IMR-90 (cell line): ENCODE measurements around the gene COLEC12. TPM values are rescaled to one million over a fixed set of nuclear protein-coding genes. Genes with fewer than 3 reads are reported as not detected.

Experiments
- ATAC-seq: fragments of 200-7000 bp; cut with Tn5 transposase; 2 replicates; pipeline ENCODE4 v1.9.1; 2020; ENCODE audit warnings: low read depth, mild to moderate bottlenecking, moderate library complexity
- BruUV-seq: library from RNA; stranded (reverse); fragments of 400-500 nt; replicated peaks from 2 replicates; lab custom pipeline; 2021; lab: Mats Ljungman, UMichigan
- CTCF ChIA-PET: fragments of 300-600 bp; formaldehyde crosslinking; extraction: SDS; loops from one replicate; lab custom pipeline; 2021; ENCODE audit warnings: antibody characterized with exemption; lab: Yijun Ruan, JAX
- POLR2A ChIA-PET: fragments of 300-600 bp; sonication (Branson Sonifier 250); formaldehyde crosslinking; loops from one replicate; lab custom pipeline; 2022; ENCODE audit warnings: antibody characterized with exemption; ENCODE audit not compliant: unreplicated experiment; lab: Charles Lee
- DNase-seq: peaks from one replicate; pipeline ENCODE4 v3.0.0; 2013
- H2AFZ ChIP-seq: replicated peaks from 2 replicates; pipeline ENCODE3; 2013; ENCODE audit warnings: low read length, mild to moderate bottlenecking; ENCODE audit not compliant: poor library complexity
- H2AK5ac ChIP-seq: 2 replicates; pipeline ENCODE4 v1.6.1; 2013; ENCODE audit warnings: low read depth, low read length, inconsistent platforms
- H2AK9ac ChIP-seq: replicated peaks from 2 replicates; pipeline ENCODE3; 2013; ENCODE audit warnings: mild to moderate bottlenecking, low read depth, low read length, moderate library complexity; ENCODE audit not compliant: poor library complexity
- H2BK120ac ChIP-seq: 2 replicates; pipeline ENCODE4 v1.6.1; 2013; ENCODE audit warnings: low read depth, low read length, inconsistent platforms
- H2BK15ac ChIP-seq: 3 replicates; pipeline ENCODE4 v1.6.1; 2013; ENCODE audit warnings: low read depth, low read length, inconsistent platforms
- H2BK20ac ChIP-seq: 2 replicates; pipeline ENCODE4 v1.6.1; 2013; ENCODE audit warnings: low read depth, mild to moderate bottlenecking, inconsistent platforms, low read length, moderate library complexity
- H2BK5ac ChIP-seq: 2 replicates; pipeline ENCODE4 v1.6.1; 2013; ENCODE audit warnings: mild to moderate bottlenecking, low read depth, low read length, inconsistent platforms; ENCODE audit not compliant: poor library complexity, severe bottlenecking
- H3K14ac ChIP-seq: replicated peaks from 2 replicates; pipeline ENCODE4 v1.6.1; 2013; ENCODE audit warnings: low read depth, low read length, inconsistent platforms
- H3K18ac ChIP-seq: 2 replicates; pipeline ENCODE4 v1.6.1; 2013; ENCODE audit warnings: low read depth, low read length, control low read depth
- H3K23ac ChIP-seq: 2 replicates; pipeline ENCODE4 v1.6.1; 2013; ENCODE audit warnings: low read depth, low read length, inconsistent platforms
- H3K27ac ChIP-seq: 2 replicates; pipeline ENCODE4 v1.5.1; 2013; ENCODE audit warnings: mild to moderate bottlenecking, control low read depth, low read length; ENCODE audit not compliant: insufficient read depth
- H3K27me3 ChIP-seq: 2 replicates; pipeline ENCODE4 v1.6.1; 2013; ENCODE audit warnings: low read length; ENCODE audit not compliant: control insufficient read depth, insufficient read depth
- H3K36me3 ChIP-seq: 2 replicates; pipeline ENCODE4 v1.6.1; 2013; ENCODE audit warnings: low read length, mixed read lengths; ENCODE audit not compliant: control insufficient read depth, insufficient read depth
- H3K4ac ChIP-seq: 2 replicates; pipeline ENCODE4 v1.6.1; 2013; ENCODE audit warnings: low read depth, low read length, inconsistent platforms
- H3K4me1 ChIP-seq: 2 replicates; pipeline ENCODE4 v1.6.1; 2013; ENCODE audit warnings: low read length, mixed read lengths; ENCODE audit not compliant: control insufficient read depth, insufficient read depth
- H3K4me2 ChIP-seq: 2 replicates; pipeline ENCODE4 v1.6.1; 2013; ENCODE audit warnings: low read depth, mild to moderate bottlenecking, control low read depth, low read length, moderate library complexity
- H3K4me3 ChIP-seq: 2 replicates; pipeline ENCODE4 v1.5.1; 2013; ENCODE audit warnings: low read depth, mild to moderate bottlenecking, control low read depth, low read length, moderate library complexity; ENCODE audit not compliant: insufficient read depth
- H3K56ac ChIP-seq: 2 replicates; pipeline ENCODE4 v1.6.1; 2013; ENCODE audit warnings: low read length, inconsistent platforms; ENCODE audit not compliant: insufficient read depth; ENCODE audit errors: extremely low read depth
- H3K79me1 ChIP-seq, 2 experiments: 2 replicates each; pipeline ENCODE4 v1.6.1; 2013; ENCODE audit warnings: low read length in 2 of 2, inconsistent platforms in 1 of 2, low read depth in 1 of 2
- H3K9ac ChIP-seq: 2 replicates; pipeline ENCODE4 v1.6.1; 2013; ENCODE audit warnings: low read depth, low read length, control low read depth
- H3K9me1 ChIP-seq: 2 replicates; pipeline ENCODE4 v1.6.1; 2013; ENCODE audit warnings: low read length, inconsistent platforms; ENCODE audit not compliant: insufficient read depth
- H3K9me3 ChIP-seq: 2 replicates; pipeline ENCODE4 v1.6.1; 2013; ENCODE audit warnings: low read length; ENCODE audit not compliant: control insufficient read depth, insufficient read depth
- H4K20me1 ChIP-seq: 2 replicates; pipeline ENCODE4 v1.6.1; 2013; ENCODE audit warnings: low read length, inconsistent platforms; ENCODE audit not compliant: insufficient read depth
- H4K5ac ChIP-seq: 2 replicates; pipeline ENCODE4 v1.6.1; 2013; ENCODE audit warnings: mild to moderate bottlenecking, low read depth, low read length, control low read depth
- H4K8ac ChIP-seq, 2 experiments: 2 replicates each; pipeline ENCODE4 v1.6.1; 2013; ENCODE audit warnings: low read depth in 2 of 2, low read length in 2 of 2, control low read depth in 1 of 2, inconsistent platforms in 1 of 2
- H4K91ac ChIP-seq: 2 replicates; pipeline ENCODE4 v1.6.1; 2013; ENCODE audit warnings: low read depth, low read length, inconsistent platforms; ENCODE audit not compliant: insufficient read depth
- CEBPB ChIP-seq: IDR thresholded peaks from 2 replicates; pipeline ENCODE4 v1.6.1; 2012; ENCODE audit warnings: low read depth, low read length, improper control_type of control experiment
- CHD1 ChIP-seq: IDR thresholded peaks from 2 replicates; pipeline ENCODE4 v1.6.1; 2012; ENCODE audit warnings: low read depth, low read length, improper control_type of control experiment
- CTCF ChIP-seq: conservative IDR thresholded peaks from 2 replicates; pipeline ENCODE4 v1.5.1; 2012; ENCODE audit warnings: mild to moderate bottlenecking, low read depth, low read length, improper control_type of control experiment
- FOS ChIP-seq: fragments of 150-350 bp; IDR thresholded peaks from 2 replicates; pipeline ENCODE4 v1.6.1; 2016; ENCODE audit warnings: low read depth, low read length
- MAZ ChIP-seq: IDR thresholded peaks from 2 replicates; pipeline ENCODE4 v1.6.1; 2012; ENCODE audit warnings: low read depth, mild to moderate bottlenecking, low read length, improper control_type of control experiment, moderate library complexity, borderline replicate concordance
- MXI1 ChIP-seq: IDR thresholded peaks from 2 replicates; pipeline ENCODE4 v1.6.1; 2012; ENCODE audit warnings: low read depth, mild to moderate bottlenecking, low read length, moderate library complexity, borderline replicate concordance
- RAD21 ChIP-seq: IDR thresholded peaks from 2 replicates; pipeline ENCODE4 v1.6.1; 2012; ENCODE audit warnings: low read length, improper control_type of control experiment
- RFX5 ChIP-seq: IDR thresholded peaks from 2 replicates; pipeline ENCODE4 v1.8.0; 2012; ENCODE audit warnings: low read depth, mild to moderate bottlenecking, low read length, moderate library complexity
- WGBS, 2 experiments: methylation state at CpG; one replicate each; pipeline versions ENCODE4 v1.1.5 to v1.1.7; 2013; ENCODE audit warnings: missing lambda C conversion rate in 2 of 2; ENCODE audit not compliant: insufficient read length in 1 of 2; ENCODE audit errors: extremely low coverage in 2 of 2; 5-methylcytosine and 5-hydroxymethylcytosine counted together
- dilution Hi-C: fragments of 300-500 bp; cut with HindIII; formaldehyde crosslinking; loops from one replicate; pipeline ENCODE4 v1.14.3; 2018; ENCODE audit warnings: low sequenced_read_pairs; ENCODE audit not compliant: unreplicated experiment
- in situ Hi-C: fragments of 300-500 bp; cut with MboI; formaldehyde crosslinking; loops from 3 replicates; pipeline ENCODE4 v1.14.3; 2019; ENCODE audit warnings: low sequenced_read_pairs, inconsistent platforms, mixed read lengths
- intact Hi-C: fragments of 100-400 bp; cut with micrococcal nuclease; formaldehyde crosslinking; loops from 2 replicates; pipeline ENCODE4 v1.10.0; 2022
- polyA plus RNA-seq, 3 experiments: library from polyadenylated mRNA; depleted of rRNA; stranded (reverse); fragments of >200 nt; gene quantifications; 2 replicates each; pipeline ENCODE4 v1.2.3, GENCODE V29; 2012; ENCODE audit warnings: low replicate concordance in 1 of 3
- total RNA-seq: library from RNA; depleted of rRNA; stranded (reverse); fragments of >200 nt; gene quantifications from 2 replicates; pipeline ENCODE4 v1.2.3, GENCODE V29; 2012
- TF ChIP-seq, protein P1 (sequence below): fragments of 150-350 bp; IDR thresholded peaks from 2 replicates; pipeline ENCODE4 v1.6.1; 2017; ENCODE audit warnings: mild to moderate bottlenecking, antibody characterized with exemption, low read length, low read depth

COLEC12 gene
- total and polyA plus RNA-seq, 2 of the 4 experiments (the other 2 are of a cell fraction) = 1.0 to 2.3 TPM

DNA sequence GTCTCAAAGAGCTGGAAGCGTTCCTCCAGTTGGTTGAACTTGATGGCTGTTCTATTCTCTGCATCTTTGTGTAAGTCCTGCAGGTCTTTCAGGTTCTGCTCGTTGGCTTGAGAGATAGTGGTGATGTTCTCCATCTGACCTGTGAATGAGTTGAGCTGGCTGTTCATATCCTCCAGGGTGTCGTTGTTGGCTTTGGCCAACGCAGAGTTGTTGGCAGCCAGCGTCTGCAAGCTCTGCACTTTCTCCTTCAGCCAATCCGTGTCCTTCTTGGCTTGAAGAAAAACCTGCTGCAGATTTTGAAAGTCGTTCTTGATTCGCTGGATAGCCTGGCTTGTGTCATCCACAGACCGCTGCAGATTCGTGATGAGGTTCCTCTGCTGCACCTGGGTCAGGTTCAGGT, 153.9 kb downstream of the COLEC12 start:
- Histone ChIP-seq H3K4ac (no peak overlapping the region), H3K4me1 (no peaks in the 10 kb centered on the region), H2BK120ac (no peak overlapping the region), H2BK15ac (no peak overlapping the region), H3K27me3 (peaks cover 29% of the 10 kb centered on the region), H2BK5ac (no peak overlapping the region), H3K23ac (no peak overlapping the region), H3K36me3 (no peaks in the 10 kb centered on the region), H3K14ac (no peak overlapping the region), H4K5ac (no peak overlapping the region), H2AK9ac (no peak overlapping the region), H2AK5ac (no peak overlapping the region), H4K91ac (no peak overlapping the region), H3K79me1 (no peaks in the 10 kb centered on the region), H3K9me3 (peaks cover 12% of the 10 kb centered on the region), H3K27ac (no peak overlapping the region), H3K4me3 (no peak overlapping the region), H2BK20ac (no peak overlapping the region), H4K8ac (no peak overlapping the region), H3K9ac (no peak overlapping the region), H3K9me1 (no peaks in the 10 kb centered on the region), H4K20me1 (no peaks in the 10 kb centered on the region), H3K56ac (no peak overlapping the region), H3K18ac (no peak overlapping the region), H2AFZ (no peak overlapping the region), H3K4me2 (no peak overlapping the region)
- no TSS peak for BruUV-seq
- ChIA-PET POLR2A (no interaction called here), CTCF (no interaction called here)
- TF ChIP-seq MXI1 = no peak
- no peak for TF ChIP-seq RAD21
- TF ChIP-seq, protein P1, sequence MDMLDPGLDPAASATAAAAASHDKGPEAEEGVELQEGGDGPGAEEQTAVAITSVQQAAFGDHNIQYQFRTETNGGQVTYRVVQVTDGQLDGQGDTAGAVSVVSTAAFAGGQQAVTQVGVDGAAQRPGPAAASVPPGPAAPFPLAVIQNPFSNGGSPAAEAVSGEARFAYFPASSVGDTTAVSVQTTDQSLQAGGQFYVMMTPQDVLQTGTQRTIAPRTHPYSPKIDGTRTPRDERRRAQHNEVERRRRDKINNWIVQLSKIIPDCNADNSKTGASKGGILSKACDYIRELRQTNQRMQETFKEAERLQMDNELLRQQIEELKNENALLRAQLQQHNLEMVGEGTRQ = no peak
- no peak for TF ChIP-seq CTCF
- TF ChIP-seq CEBPB = no peak
- TF ChIP-seq RFX5 = no peak
- TF ChIP-seq MAZ = no peak
- TF ChIP-seq FOS = no peak
- no peak for TF ChIP-seq CHD1
- in situ Hi-C loops = no loop called here
- intact Hi-C loops = no loop called here
- ATAC-seq = no peak
- dilution Hi-C loops = no loop called here
- no peak for DNase-seq
- WGBS, 2 experiments = 73% methylated on average over 4 of the region's 10 CpGs; no CpG with 5 or more reads in 1 of the 2 experiments
